ENCODE data around the gene ZIC5.

The ZIC5 gene

DNA sequence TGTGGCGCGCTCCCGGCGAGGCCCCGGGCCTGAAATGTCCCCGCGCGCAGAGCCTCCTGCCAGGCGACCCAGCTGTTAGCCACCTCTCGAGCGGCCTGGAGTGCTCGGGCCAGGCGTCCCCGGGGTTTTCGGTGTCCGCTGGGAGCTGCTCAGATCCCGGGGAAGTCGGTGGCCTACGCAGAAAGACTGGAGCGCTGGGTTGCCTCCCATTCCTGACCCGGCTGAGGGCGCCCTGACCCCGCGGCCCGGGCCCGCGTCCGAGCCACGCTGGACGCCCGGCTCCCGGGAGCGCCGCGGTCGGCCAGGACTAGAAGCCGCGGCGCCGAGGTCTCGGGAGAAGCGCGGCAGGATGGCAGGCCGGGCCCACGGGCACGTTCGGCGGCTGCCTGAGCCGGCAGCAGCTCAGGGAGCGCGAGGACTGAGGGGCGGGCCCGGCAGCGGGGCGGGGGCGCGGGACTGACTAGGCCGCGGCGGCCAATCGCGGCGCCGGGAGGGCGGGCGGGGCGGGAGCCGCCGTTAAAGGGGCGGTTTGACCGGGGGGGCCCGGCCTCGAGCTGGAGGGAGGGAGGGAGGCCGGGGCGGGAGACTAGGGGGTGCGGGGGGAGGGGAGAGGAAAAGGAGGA lies 8.7 kb upstream of the ZIC5 start:
- DNase-seq (ENCODE audit: low spot score), result peak; percentile 88
- in situ Hi-C loops (cut with MboI; ENCODE audit: low pct_unique_long_range_greater_than_20kb, low sequenced_read_pairs, unreplicated experiment), result loop anchor here (25.0 kb wide), 2 partner anchors 257 to 532 kb away; no protein-coding TSS in a partner anchor

DNA sequence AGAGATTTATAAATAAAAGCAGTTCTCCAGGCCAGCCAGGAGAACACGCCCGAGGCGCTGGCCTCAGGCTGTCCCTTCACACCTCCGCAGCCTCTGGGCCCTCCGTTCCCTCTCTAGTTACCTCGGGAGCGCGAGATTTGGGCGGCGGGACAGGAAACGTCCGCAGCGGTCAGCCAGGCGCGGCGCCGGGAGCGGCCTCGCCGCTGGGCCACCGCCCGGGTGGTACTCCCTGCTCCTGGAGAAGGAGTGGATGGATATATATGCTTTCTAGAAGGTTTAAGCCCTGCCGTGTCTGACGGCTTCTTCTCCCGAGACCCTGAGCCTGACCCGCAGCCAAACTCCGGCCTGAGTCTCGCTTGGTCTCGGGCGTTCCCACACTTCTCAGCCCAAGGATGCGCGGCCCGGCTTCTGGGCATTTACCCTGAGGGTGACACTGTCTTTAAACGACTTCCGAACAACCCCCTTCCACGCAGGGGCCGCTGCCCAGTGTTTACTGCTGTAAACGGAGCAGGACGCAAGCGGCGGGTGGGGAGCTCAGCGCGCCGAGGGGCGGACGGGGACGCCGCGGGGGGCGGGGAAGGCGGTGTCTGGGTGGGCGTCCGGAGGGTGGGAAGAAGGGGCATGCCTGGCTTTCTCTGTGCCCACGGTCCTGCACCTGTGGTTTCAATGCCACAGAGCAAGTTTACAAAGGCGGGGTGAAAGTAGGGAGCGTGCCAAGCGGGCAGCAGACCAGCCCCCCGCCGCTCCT lies 8.1 kb upstream of the ZIC5 start:
- TF ChIP-seq, protein P1, sequence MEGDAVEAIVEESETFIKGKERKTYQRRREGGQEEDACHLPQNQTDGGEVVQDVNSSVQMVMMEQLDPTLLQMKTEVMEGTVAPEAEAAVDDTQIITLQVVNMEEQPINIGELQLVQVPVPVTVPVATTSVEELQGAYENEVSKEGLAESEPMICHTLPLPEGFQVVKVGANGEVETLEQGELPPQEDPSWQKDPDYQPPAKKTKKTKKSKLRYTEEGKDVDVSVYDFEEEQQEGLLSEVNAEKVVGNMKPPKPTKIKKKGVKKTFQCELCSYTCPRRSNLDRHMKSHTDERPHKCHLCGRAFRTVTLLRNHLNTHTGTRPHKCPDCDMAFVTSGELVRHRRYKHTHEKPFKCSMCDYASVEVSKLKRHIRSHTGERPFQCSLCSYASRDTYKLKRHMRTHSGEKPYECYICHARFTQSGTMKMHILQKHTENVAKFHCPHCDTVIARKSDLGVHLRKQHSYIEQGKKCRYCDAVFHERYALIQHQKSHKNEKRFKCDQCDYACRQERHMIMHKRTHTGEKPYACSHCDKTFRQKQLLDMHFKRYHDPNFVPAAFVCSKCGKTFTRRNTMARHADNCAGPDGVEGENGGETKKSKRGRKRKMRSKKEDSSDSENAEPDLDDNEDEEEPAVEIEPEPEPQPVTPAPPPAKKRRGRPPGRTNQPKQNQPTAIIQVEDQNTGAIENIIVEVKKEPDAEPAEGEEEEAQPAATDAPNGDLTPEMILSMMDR (IDR thresholded peaks at IDR 0.05; ENCODE audit: extremely low read depth, insufficient read depth, missing control alignments), result no peak
- in situ Hi-C loops (cut with MboI; ENCODE audit: low pct_unique_long_range_greater_than_20kb, low sequenced_read_pairs, unreplicated experiment), result loop anchor here (25.0 kb wide), 2 partner anchors 258 to 533 kb away; no protein-coding TSS in a partner anchor
- DNase-seq (ENCODE audit: low spot score), result no peak

More for the DNA sequence above, 8.7 kb upstream of the ZIC5 start:
- TF ChIP-seq, protein P1 (IDR thresholded peaks at IDR 0.05; ENCODE audit: extremely low read depth, insufficient read depth, missing control alignments), result peak; percentile 9

DNA sequence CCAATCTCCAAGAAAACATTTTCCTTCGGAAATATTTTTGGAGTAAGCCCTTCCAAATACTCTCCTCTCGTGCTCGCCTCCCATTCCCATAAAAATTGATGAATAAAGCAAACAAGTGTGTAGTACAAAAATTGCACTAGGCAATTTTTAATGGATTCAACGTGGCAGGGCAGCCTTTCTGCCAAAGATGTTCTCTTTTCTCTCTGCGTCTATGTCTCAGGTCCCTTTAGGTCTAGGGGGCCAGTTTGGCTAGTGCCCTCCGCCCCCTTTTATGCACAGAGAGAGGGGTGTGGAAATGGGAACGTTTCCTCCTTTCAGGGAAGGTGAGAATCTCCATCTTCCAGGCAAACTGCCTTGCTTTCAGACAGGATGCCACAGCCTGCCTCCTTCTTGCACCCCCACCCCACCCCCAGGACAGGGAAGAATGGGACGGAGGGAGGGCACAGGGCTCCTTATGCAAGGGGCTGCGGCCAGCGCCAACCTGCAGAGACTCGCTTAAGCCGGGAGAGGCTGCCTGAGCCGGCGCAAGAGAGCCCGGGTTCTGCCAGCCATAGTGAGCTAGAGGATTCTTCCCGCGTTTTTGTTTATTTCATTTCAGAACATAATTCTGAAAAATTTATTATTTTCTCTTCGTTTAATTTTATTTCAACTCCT lies 7.4 kb upstream of the ZIC5 start:
- TF ChIP-seq, protein P1 (IDR thresholded peaks at IDR 0.05; ENCODE audit: extremely low read depth, insufficient read depth, missing control alignments), result no peak
- in situ Hi-C loops (cut with MboI; ENCODE audit: low pct_unique_long_range_greater_than_20kb, low sequenced_read_pairs, unreplicated experiment), result loop anchor here (25.0 kb wide), 2 partner anchors 258 to 533 kb away; no protein-coding TSS in a partner anchor
- no peak for DNase-seq (ENCODE audit: low spot score)

DNA sequence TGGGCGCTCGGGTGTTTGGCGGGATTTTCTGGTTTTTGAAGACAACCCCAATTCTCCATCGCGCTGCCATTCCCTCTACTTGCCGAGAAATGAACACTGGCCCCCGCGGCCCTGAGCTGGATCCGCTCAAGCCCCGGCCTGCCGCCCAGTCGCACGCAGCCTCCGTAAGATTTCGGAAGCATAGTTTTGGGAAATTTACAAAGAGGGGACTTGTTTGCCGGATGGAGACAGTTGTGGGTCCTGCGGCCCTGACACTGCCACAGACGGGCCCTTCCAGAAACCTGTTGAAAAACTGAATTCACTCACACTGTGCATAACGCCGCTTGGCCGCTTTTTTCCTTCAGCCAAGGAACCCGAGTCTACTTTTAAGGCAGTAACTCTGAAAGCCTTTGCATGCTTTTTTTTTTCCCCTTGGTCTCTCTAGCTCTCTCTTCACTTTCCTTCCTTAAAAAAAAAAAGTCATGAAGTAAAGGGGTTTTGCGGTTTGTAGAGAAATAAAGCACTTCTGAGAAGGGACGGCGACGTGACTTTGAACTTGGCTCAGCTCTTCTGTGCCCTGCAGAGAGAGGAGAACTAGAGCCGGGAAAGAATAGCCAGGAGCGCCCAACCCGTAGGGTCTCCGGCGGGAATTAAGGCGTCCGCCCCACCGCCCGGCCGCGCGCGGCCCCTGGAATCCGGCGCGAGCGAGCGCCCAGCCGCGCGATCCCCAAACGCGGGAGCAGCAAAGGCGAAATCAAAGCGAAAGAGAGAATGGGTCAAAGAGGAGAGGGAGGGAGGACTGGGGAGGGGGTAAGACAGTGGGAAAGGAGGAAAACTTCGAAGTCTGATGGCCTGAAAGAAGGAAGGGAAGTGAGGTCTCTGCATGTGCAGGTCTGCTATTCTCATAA lies 6.6 kb upstream of the ZIC5 start:
- in situ Hi-C loops (cut with MboI; ENCODE audit: low pct_unique_long_range_greater_than_20kb, low sequenced_read_pairs, unreplicated experiment), result loop anchor here (25.0 kb wide), 2 partner anchors 259 to 534 kb away; no protein-coding TSS in a partner anchor
- TF ChIP-seq, protein P1 (IDR thresholded peaks at IDR 0.05; ENCODE audit: extremely low read depth, insufficient read depth, missing control alignments), result no peak
- no peak for DNase-seq (ENCODE audit: low spot score)

DNA sequence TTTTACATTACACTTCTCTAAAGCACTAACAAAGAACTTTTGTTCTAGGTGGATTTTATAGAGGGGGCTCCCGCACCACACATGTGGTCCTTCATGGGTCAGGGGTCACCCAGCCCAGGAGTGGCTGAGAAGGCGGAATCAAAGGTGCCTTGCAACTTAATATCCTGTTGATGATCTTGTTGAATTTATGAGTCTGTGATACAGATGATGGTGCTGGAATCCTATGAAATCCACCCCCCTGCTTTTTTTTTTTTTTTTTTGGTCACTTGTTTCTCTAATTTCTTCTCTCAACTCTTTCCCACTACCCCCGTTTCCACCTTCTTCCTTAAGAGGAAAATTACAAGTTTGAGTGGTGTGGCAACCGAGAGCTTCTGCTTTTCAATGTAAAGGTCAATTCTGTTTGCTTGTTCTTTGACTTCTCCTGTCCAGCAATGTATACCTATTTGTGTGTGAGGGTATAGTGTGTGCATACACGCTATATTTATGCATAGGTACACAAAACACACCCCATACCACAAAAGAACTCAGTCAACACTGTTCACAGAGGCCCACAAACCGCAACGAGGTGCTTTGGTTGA lies 5.9 kb upstream of the ZIC5 start:
- in situ Hi-C loops (cut with MboI; ENCODE audit: low pct_unique_long_range_greater_than_20kb, low sequenced_read_pairs, unreplicated experiment), result loop anchor here (25.0 kb wide), 2 partner anchors 260 to 535 kb away; no protein-coding TSS in a partner anchor
- DNase-seq (ENCODE audit: low spot score), result no peak
- TF ChIP-seq, protein P1 (IDR thresholded peaks at IDR 0.05; ENCODE audit: extremely low read depth, insufficient read depth, missing control alignments), result no peak
